ENCODE data around the gene NKIRAS1. TPM values are rescaled to one million over a fixed set of nuclear protein-coding genes. Genes with fewer than 3 reads are reported as not detected.
"Not testable (repeated sequence)": the region's sequence is repeated elsewhere in the genome, so short reads cannot be mapped to it uniquely, and the experiment has no call there.

Gene NKIRAS1
- total RNA-seq, 1 experiment from 2014 or later, result 15.1 TPM

GRCh38 chr3:23863060-23863459 lies 53.7 kb downstream of the NKIRAS1 start:
- DNase-seq (ENCODE audit: low read depth, low spot score), result no peak

DNA sequence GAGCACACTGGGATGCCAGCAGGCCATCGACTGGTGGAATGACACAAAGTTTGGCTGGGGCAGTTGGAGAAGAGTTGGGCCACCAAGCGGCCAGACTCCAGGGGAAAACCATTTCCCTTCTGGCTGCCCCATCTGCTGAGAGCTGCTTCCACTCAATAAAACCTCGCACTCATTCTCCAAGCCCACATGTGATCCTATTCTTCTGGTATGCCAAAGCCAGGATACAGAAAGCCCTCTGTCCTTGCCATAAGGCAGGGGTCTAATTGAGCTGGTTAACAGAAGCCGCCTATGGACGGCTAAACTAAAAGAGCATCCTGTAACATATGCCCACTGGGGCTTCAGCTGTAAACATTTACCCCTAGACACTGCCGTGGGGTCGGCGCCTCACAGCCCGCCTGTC lies 55.1 kb downstream of the NKIRAS1 start:
- in situ Hi-C loops (cut with HindIII; ENCODE audit: low pct_unique_long_range_greater_than_20kb, low sequenced_read_pairs), result no loop called here
- DNase-seq (ENCODE audit: low read depth, low spot score), result peak; percentile 84

More at GRCh38 chr3:23863060-23863459, 53.7 kb downstream of the NKIRAS1 start:
- in situ Hi-C loops (cut with HindIII; ENCODE audit: low pct_unique_long_range_greater_than_20kb, low sequenced_read_pairs), result no loop called here

DNA sequence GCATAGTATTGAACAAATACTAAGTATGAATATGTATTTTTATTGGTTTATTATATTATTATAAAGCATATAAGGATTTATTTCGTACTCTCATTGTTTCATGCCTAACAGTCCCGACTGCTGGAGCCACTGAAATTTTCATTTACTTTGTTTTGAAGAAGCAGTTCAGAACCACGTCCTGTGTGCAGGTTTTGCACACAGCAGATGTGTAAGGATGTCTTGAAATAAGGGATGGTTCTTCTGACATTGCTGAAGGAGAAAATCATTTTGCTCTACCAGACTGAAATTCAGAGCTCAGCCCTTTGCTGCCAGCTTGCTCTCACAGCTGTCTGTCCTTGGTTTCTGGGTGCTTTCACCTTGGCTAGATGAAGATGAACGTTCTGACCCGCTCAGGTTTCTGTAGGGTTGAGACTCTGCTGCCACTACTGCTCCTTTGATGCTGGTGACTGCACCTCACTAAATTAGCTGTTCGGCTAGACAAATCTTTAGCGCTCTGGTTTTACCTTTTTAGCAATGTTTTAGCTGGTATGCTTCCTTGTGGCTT lies 56.9 kb downstream of the NKIRAS1 start:
- in situ Hi-C loops (cut with HindIII; ENCODE audit: low pct_unique_long_range_greater_than_20kb, low sequenced_read_pairs), result no loop called here
- no peak for DNase-seq (ENCODE audit: low read depth, low spot score)

- in situ Hi-C loops (cut with HindIII; ENCODE audit: low pct_unique_long_range_greater_than_20kb, low sequenced_read_pairs), result no loop called here
- DNase-seq (ENCODE audit: low read depth, low spot score), result peak; percentile 65
These were observed 57.6 kb downstream of the NKIRAS1 start for GRCh38 chr3:23859012-23859743.

GRCh38 chr3:23856286-23856685 lies 60.5 kb downstream of the NKIRAS1 start:
- in situ Hi-C loops (cut with HindIII; ENCODE audit: low pct_unique_long_range_greater_than_20kb, low sequenced_read_pairs), result no loop called here
- DNase-seq (ENCODE audit: low read depth, low spot score), result no peak

DNA sequence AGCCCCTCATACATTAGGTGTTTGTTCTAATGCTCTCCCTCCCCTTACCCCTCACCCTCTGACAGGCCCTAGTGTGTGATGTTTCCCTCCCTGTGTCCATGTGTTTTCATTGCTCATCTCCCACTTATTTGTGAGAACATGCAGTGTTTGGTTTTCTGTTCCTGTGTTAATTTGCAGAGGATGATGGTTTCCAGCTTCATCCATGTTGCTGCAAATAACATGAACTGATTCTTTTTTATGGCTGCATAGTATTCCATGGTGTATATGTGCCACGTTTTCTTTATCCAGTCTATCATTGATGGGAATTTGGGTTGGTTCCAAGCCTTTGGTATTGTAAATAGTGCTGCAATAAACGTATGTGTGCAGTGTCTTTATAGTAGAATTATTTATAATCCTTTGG lies 67.3 kb downstream of the NKIRAS1 start:
- in situ Hi-C loops (cut with HindIII; ENCODE audit: low pct_unique_long_range_greater_than_20kb, low sequenced_read_pairs); DNase-seq (ENCODE audit: low read depth, low spot score): not testable (repeated sequence)

GRCh38 chr3:23845326-23846216 lies 71.2 kb downstream of the NKIRAS1 start:
- in situ Hi-C loops (cut with HindIII; ENCODE audit: low pct_unique_long_range_greater_than_20kb, low sequenced_read_pairs), result no loop called here
- DNase-seq (ENCODE audit: low read depth, low spot score), result no peak

DNA sequence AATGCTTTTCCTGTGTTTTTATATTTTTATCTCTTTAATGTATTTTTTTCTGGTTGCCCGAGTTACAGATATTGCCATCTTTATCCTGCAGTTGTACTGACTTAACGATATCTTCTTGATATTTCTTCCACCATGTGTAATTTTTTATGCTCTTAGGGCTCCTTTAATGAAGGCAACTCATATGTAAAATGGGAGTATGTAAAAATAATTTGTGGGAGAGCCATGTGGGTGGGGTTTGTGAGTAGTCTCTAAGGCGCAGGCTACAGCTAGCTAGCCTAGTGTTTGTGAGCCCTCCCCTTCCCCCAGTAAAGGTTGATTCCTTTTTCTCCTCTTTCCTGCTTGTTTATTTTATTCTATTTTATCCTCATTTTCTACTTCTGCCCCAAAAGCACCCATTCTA lies 72.9 kb downstream of the NKIRAS1 start:
- in situ Hi-C loops (cut with HindIII; ENCODE audit: low pct_unique_long_range_greater_than_20kb, low sequenced_read_pairs), result no loop called here
- DNase-seq (ENCODE audit: low read depth, low spot score), result no peak

Other genes starting within 250 kb of the NKIRAS1 start
- 155 and 158 TPM in 2 replicates for gene UBE2E1, start 111.0 kb downstream of the NKIRAS1 start, total RNA-seq (2014; rRNA removed; shearing (Covaris generic))
- 2,511 and 2,872 TPM in 2 replicates for gene RPL15, start 142 bp upstream of the NKIRAS1 start, total RNA-seq (2014; rRNA removed; shearing (Covaris generic))
- gene NR1D2, start 28.3 kb upstream of the NKIRAS1 start, total RNA-seq (2014; rRNA removed; shearing (Covaris generic)), result 26.9 and 33.3 TPM in 2 replicates